ENCODE measurements around the gene KRTAP10-6. TPM values are rescaled to one million over a fixed set of nuclear protein-coding genes. Genes with fewer than 3 reads are reported as not detected.

KRTAP10-6 gene
- total and polyA plus RNA-seq, 2 experiments from 2014 or later, result not detected

DNA sequence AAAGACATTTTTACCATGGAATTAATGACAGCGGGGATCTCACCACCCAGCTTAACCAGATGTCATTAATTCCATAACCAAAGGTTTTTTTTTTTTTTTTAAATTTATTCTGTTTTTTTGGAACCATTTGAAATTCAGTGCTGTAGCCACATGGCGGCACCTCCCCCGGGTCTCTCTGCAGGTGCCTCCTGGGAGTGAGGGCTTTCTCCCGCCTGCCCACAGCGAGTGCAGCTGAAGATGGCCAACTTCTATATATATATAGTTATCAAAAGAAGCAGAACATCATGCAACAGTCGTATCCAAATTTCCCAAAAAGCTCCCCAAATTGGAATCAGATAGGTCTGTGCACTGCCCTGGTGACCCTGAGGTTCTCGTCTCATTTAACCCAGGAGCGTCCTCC is 23.2 kb upstream of the KRTAP10-6 start:
- no peak overlapping the region for H2AFZ ChIP-seq
- no peaks in the 10 kb centered on the region for H3F3A ChIP-seq (ENCODE audit: insufficient read depth)
- H3K27me3 ChIP-seq (replicated peaks; ENCODE audit: insufficient read depth), result no peaks in the 10 kb centered on the region; the same call in 1 of the 2 replicates
- H4K20me1 ChIP-seq (ENCODE audit: insufficient read depth), result no peaks in the 10 kb centered on the region
- no peaks in the 10 kb centered on the region for H3K79me2 ChIP-seq (ENCODE audit: insufficient read depth)
- H3K4me3 ChIP-seq, result no peak overlapping the region
- in situ Hi-C loops (cut with MboI), result no loop called here
- WGBS, 2 experiments (ENCODE audit: low coverage in 1 of 2, low lambda C conversion rate in 2 of 2, missing lambda C conversion rate in 2 of 2), result 23 to 26% methylated on average over 8 of the region's 8 CpGs
- no peaks in the 10 kb centered on the region for H3K36me3 ChIP-seq (ENCODE audit: low read depth)
- no peaks in the 10 kb centered on the region for H3K4me1 ChIP-seq (ENCODE audit: insufficient read depth)
- H3K9me3 ChIP-seq (ENCODE audit: low read depth), result no peaks in the 10 kb centered on the region
- H3K27ac ChIP-seq, result no peak overlapping the region
- no peak for TF ChIP-seq EZH2phosphoT487 (IDR thresholded peaks at IDR 0.05; ENCODE audit: insufficient read depth, low read depth)
- no peak for TF ChIP-seq EZH2 (IDR thresholded peaks at IDR 0.05; ENCODE audit: insufficient read depth, poor library complexity, severe bottlenecking)
- no peak overlapping the region for H3K4me2 ChIP-seq (ENCODE audit: unreplicated experiment)
- H3K9me2 ChIP-seq (ENCODE audit: insufficient read depth), result no peaks in the 10 kb centered on the region
- DNase-seq, result no peak
- no peak overlapping the region for H3K9ac ChIP-seq

DNA sequence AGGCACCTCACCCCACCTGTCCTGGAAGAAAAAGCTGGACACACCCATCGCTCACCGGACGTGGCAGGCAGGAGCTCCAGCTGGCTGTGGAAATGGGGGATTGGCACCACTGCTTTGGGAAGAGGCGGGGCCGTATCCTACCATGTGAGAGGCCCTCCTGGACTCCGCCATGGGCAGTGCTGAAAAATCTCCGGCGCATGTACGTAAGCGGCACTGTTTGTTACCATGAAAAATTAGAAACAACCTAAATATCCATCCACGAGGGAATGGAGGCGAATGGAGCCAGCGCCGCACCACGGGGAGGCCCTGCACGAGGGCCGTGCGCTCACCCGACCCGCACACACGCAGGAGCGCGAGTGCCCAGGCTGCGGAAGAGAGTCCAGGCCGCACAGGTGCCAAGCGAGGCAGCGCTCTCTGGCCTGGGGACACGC is 22.7 kb upstream of the KRTAP10-6 start:
- Histone ChIP-seq H3K9me2 (ENCODE audit: insufficient read depth) (no peaks in the 10 kb centered on the region), H3K4me2 (ENCODE audit: unreplicated experiment) (no peak overlapping the region), H3K9me3 (ENCODE audit: low read depth) (no peaks in the 10 kb centered on the region), H3K4me1 (ENCODE audit: insufficient read depth) (no peaks in the 10 kb centered on the region), H3K27ac (no peak overlapping the region), H3K27me3 (replicated peaks; ENCODE audit: insufficient read depth) (no peaks in the 10 kb centered on the region; the same call in 1 of the 2 replicates), H3K9ac (no peak overlapping the region), H2AFZ (no peak overlapping the region), H3F3A (ENCODE audit: insufficient read depth) (no peaks in the 10 kb centered on the region), H4K20me1 (ENCODE audit: insufficient read depth) (no peaks in the 10 kb centered on the region), H3K79me2 (ENCODE audit: insufficient read depth) (no peaks in the 10 kb centered on the region), H3K4me3 (no peak overlapping the region), H3K36me3 (ENCODE audit: low read depth) (no peaks in the 10 kb centered on the region)
- WGBS, 2 experiments (ENCODE audit: low coverage in 1 of 2, low lambda C conversion rate in 2 of 2, missing lambda C conversion rate in 2 of 2), result 75 to 80% methylated on average over 26 to 28 of the region's 28 CpGs
- TF ChIP-seq EZH2 (IDR thresholded peaks at IDR 0.05; ENCODE audit: insufficient read depth, poor library complexity, severe bottlenecking), result no peak
- TF ChIP-seq EZH2phosphoT487 (IDR thresholded peaks at IDR 0.05; ENCODE audit: insufficient read depth, low read depth), result no peak
- in situ Hi-C loops (cut with MboI), result no loop called here
- DNase-seq, result no peak

DNA sequence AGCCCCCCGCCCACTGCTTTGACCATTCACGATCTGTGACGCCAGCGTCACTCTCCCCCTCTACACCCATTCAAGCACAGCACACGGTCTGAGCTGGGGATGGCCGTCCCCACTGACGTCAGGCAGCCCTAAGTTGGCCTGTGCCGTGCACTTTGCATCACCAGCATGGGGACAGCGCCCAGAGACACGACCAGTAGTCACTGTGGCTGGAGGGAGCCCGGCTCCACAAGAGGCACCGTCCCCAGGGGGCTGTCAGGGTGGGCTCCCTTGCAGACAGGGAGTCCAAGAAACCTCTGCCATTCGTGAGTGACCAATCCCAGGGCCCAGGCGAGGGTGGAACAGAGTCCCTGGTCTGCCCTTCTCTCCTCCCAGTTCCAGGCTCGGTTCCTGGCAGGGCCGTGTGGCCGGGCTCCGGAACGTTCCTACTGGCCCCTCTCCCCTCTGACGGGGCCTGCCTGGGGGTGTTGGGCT is 21.9 kb upstream of the KRTAP10-6 start:
- no peaks in the 10 kb centered on the region for H3K4me1 ChIP-seq (ENCODE audit: insufficient read depth)
- H3F3A ChIP-seq (ENCODE audit: insufficient read depth), result no peaks in the 10 kb centered on the region
- no peaks in the 10 kb centered on the region for H3K36me3 ChIP-seq (ENCODE audit: low read depth)
- DNase-seq, result no peak
- WGBS, 2 experiments (ENCODE audit: low coverage in 1 of 2, low lambda C conversion rate in 2 of 2, missing lambda C conversion rate in 2 of 2), result 28 to 43% methylated on average over 19 to 20 of the region's 20 CpGs
- no peaks in the 10 kb centered on the region for H3K9me3 ChIP-seq (ENCODE audit: low read depth)
- no peaks in the 10 kb centered on the region for H3K9me2 ChIP-seq (ENCODE audit: insufficient read depth)
- no peak overlapping the region for H3K4me3 ChIP-seq
- no peak overlapping the region for H2AFZ ChIP-seq
- H3K27me3 ChIP-seq (replicated peaks; ENCODE audit: insufficient read depth), result no peaks in the 10 kb centered on the region; the same call in 1 of the 2 replicates
- TF ChIP-seq EZH2phosphoT487 (IDR thresholded peaks at IDR 0.05; ENCODE audit: insufficient read depth, low read depth) (no peak), EZH2 (IDR thresholded peaks at IDR 0.05; ENCODE audit: insufficient read depth, poor library complexity, severe bottlenecking) (no peak)
- in situ Hi-C loops (cut with MboI), result no loop called here
- no peaks in the 10 kb centered on the region for H3K79me2 ChIP-seq (ENCODE audit: insufficient read depth)
- H3K9ac ChIP-seq, result no peak overlapping the region
- H3K4me2 ChIP-seq (ENCODE audit: unreplicated experiment), result no peak overlapping the region
- H4K20me1 ChIP-seq (ENCODE audit: insufficient read depth), result no peaks in the 10 kb centered on the region
- H3K27ac ChIP-seq, result no peak overlapping the region

DNA sequence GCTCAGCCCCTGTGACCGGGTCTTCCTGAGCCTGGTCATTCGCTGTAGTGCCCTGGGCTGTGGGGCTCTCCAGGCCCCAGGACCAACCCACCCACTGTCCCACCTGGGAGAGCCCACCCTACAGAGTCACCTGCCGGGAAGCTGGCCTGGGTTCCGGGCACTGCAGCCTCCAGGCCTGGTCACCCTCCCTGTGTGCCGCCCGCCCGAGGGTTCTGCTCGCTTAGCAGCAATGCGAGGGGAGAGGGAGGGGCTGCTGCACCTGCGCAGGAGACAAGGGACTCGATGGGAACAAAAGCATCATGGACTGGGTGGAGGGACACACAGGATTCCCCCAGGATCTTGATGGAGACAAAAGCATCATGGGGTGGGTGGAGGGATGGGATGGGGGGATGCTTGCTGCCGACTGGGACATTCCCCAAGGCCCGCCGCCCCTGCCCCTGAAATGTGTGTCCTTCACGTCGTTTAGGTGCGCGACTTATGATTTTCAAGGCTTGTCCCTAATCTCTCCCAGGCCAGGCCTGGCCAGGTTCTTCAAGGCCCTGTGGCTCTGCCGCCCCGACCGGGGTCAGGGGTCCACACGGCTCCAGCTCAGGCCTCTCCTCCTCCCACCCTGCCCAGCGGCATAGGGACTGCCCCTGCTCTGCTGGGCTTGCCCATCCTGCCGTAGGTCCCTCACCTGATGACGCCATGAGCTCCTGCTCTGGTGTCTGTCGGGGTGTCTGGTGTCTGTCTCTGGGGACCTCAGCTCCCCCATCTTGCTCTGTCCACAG is 21.3 kb upstream of the KRTAP10-6 start:
- WGBS, 2 experiments (ENCODE audit: low coverage in 1 of 2, low lambda C conversion rate in 2 of 2, missing lambda C conversion rate in 2 of 2), result 57 to 59% methylated on average over 23 to 26 of the region's 26 CpGs

More for the DNA sequence above, 21.3 kb upstream of the KRTAP10-6 start:
- H3K27ac ChIP-seq, result no peak overlapping the region
- H3K9me2 ChIP-seq (ENCODE audit: insufficient read depth), result no peaks in the 10 kb centered on the region
- no peak overlapping the region for H2AFZ ChIP-seq
- H3K79me2 ChIP-seq (ENCODE audit: insufficient read depth), result no peaks in the 10 kb centered on the region
- no peaks in the 10 kb centered on the region for H3K9me3 ChIP-seq (ENCODE audit: low read depth)
- in situ Hi-C loops (cut with MboI), result no loop called here
- no peaks in the 10 kb centered on the region for H3F3A ChIP-seq (ENCODE audit: insufficient read depth)
- DNase-seq, result no peak
- no peak for TF ChIP-seq EZH2phosphoT487 (IDR thresholded peaks at IDR 0.05; ENCODE audit: insufficient read depth, low read depth)
- no peak for TF ChIP-seq EZH2 (IDR thresholded peaks at IDR 0.05; ENCODE audit: insufficient read depth, poor library complexity, severe bottlenecking)
- no peak overlapping the region for H3K4me2 ChIP-seq (ENCODE audit: unreplicated experiment)
- no peak overlapping the region for H3K9ac ChIP-seq
- no peaks in the 10 kb centered on the region for H3K4me1 ChIP-seq (ENCODE audit: insufficient read depth)
- H3K27me3 ChIP-seq (replicated peaks; ENCODE audit: insufficient read depth), result no peaks in the 10 kb centered on the region; the same call in 1 of the 2 replicates
- no peak overlapping the region for H3K4me3 ChIP-seq
- H3K36me3 ChIP-seq (ENCODE audit: low read depth), result no peaks in the 10 kb centered on the region
- no peaks in the 10 kb centered on the region for H4K20me1 ChIP-seq (ENCODE audit: insufficient read depth)
